ENCODE results near the gene MSRB3.

DNA sequence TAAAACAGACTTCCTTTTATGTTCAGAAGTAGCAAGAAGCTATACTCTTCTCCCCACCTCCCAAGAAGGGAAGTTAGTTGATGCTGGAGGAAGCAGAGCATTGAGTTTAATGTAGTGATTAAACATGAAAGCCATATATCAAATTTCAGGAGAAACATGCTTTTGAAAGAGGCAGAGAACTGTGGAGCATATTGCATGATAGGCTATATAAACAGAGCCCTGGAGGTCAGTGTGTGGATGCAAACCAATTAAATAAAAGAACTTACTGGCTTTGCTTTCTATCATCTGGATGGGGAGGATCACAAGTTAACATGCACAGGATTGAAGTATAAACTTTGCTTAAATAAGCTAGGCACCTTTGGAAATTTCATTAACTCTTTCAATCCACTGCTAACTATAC, 94.1 kb downstream of the MSRB3 start:
- TF ChIP-seq, protein P1, sequence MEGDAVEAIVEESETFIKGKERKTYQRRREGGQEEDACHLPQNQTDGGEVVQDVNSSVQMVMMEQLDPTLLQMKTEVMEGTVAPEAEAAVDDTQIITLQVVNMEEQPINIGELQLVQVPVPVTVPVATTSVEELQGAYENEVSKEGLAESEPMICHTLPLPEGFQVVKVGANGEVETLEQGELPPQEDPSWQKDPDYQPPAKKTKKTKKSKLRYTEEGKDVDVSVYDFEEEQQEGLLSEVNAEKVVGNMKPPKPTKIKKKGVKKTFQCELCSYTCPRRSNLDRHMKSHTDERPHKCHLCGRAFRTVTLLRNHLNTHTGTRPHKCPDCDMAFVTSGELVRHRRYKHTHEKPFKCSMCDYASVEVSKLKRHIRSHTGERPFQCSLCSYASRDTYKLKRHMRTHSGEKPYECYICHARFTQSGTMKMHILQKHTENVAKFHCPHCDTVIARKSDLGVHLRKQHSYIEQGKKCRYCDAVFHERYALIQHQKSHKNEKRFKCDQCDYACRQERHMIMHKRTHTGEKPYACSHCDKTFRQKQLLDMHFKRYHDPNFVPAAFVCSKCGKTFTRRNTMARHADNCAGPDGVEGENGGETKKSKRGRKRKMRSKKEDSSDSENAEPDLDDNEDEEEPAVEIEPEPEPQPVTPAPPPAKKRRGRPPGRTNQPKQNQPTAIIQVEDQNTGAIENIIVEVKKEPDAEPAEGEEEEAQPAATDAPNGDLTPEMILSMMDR (IDR thresholded peaks at IDR 0.05): no peak
- TF ChIP-seq POLR2A (IDR thresholded peaks at IDR 0.05): no peak
